Loucy (cell line): ENCODE results near the gene SUPT3H.

ENCODE experiments used
- EZH2phosphoT487 ChIP-seq: fragments of 200-600 bp; IDR thresholded peaks from 2 replicates; pipeline ENCODE4 v1.6.1; 2018; ENCODE audit warnings: antibody characterized with exemption, mild to moderate bottlenecking, moderate library complexity, borderline replicate concordance
- TF ChIP-seq, protein P1 (sequence below): fragments of 200-600 bp; sonication (generic); conservative IDR thresholded peaks from 2 replicates; pipeline ENCODE4 v1.5.1; 2014; ENCODE audit warnings: mild to moderate bottlenecking, antibody characterized with exemption, low read length

DNA sequence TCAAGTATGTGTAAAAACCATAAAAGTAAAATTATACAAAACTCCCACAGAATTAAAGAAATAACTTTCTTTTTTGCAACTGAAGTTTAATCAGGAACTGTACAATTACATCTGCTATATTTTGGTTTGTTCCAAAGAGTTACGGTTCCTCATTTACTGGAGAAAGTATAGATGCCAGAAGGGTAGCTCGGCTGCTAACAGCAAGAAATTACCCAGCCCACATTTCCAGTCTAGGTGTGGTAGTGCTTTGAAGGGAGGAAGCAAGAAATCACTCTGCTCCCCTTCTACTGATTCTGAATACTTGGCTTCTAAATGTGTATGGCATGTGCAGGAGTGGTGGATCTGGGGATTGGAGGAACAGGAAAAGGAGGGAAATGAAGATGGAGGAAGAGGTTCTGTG, 549.0 kb downstream of the SUPT3H start:
- TF ChIP-seq, protein P1, sequence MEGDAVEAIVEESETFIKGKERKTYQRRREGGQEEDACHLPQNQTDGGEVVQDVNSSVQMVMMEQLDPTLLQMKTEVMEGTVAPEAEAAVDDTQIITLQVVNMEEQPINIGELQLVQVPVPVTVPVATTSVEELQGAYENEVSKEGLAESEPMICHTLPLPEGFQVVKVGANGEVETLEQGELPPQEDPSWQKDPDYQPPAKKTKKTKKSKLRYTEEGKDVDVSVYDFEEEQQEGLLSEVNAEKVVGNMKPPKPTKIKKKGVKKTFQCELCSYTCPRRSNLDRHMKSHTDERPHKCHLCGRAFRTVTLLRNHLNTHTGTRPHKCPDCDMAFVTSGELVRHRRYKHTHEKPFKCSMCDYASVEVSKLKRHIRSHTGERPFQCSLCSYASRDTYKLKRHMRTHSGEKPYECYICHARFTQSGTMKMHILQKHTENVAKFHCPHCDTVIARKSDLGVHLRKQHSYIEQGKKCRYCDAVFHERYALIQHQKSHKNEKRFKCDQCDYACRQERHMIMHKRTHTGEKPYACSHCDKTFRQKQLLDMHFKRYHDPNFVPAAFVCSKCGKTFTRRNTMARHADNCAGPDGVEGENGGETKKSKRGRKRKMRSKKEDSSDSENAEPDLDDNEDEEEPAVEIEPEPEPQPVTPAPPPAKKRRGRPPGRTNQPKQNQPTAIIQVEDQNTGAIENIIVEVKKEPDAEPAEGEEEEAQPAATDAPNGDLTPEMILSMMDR = no peak
- no peak for TF ChIP-seq EZH2phosphoT487
